H9 (cell line): Measurements from ENCODE around the gene ISG15. TPM values are rescaled to one million over a fixed set of nuclear protein-coding genes. Genes with fewer than 3 reads are reported as not detected.

Experiments
- DNase-seq: peaks from one replicate; pipeline ENCODE4 v3.0.0-alpha.2; 2017
- H2AFZ ChIP-seq: one replicate; pipeline ENCODE4 v1.6.1; 2013; ENCODE audit warnings: mild to moderate bottlenecking, low read length, control low read depth, moderate library complexity
- H2AK5ac ChIP-seq: 2 replicates; pipeline ENCODE4 v1.6.1; 2013; ENCODE audit warnings: low read length, control low read depth, mixed read lengths; ENCODE audit not compliant: insufficient read length
- H2BK120ac ChIP-seq: one replicate; pipeline ENCODE4 v1.6.1; 2013; ENCODE audit warnings: low read depth, mild to moderate bottlenecking, low read length, control low read depth, inconsistent platforms; ENCODE audit not compliant: poor library complexity, severe bottlenecking
- H2BK12ac ChIP-seq: 2 replicates; pipeline ENCODE4 v1.6.1; 2013; ENCODE audit warnings: low read length, control low read depth, mixed read lengths, low read depth; ENCODE audit not compliant: insufficient read length
- H2BK15ac ChIP-seq: 2 replicates; pipeline ENCODE4 v1.6.1; 2013; ENCODE audit warnings: low read depth, low read length, control low read depth
- H2BK20ac ChIP-seq: one replicate; pipeline ENCODE4 v1.6.1; 2013; ENCODE audit warnings: low read depth, mild to moderate bottlenecking, low read length, control low read depth, inconsistent platforms; ENCODE audit not compliant: poor library complexity, severe bottlenecking
- H2BK5ac ChIP-seq: 2 replicates; pipeline ENCODE4 v1.6.1; 2013; ENCODE audit warnings: low read length, control low read depth, mixed read lengths; ENCODE audit not compliant: insufficient read length
- H3K14ac ChIP-seq: 2 replicates; pipeline ENCODE4 v1.6.1; 2013; ENCODE audit warnings: low read length, control low read depth; ENCODE audit not compliant: insufficient read depth
- H3K18ac ChIP-seq: 2 replicates; pipeline ENCODE4 v1.6.1; 2013; ENCODE audit warnings: low read depth, mild to moderate bottlenecking, mixed read lengths, low read length, control low read depth; ENCODE audit not compliant: insufficient read length
- H3K23ac ChIP-seq: 2 replicates; pipeline ENCODE4 v1.6.1; 2013; ENCODE audit warnings: low read length, control low read depth, mixed read lengths, low read depth; ENCODE audit not compliant: insufficient read length
- H3K23me2 ChIP-seq: 2 replicates; pipeline ENCODE4 v1.6.1; 2013; ENCODE audit warnings: low read depth, mild to moderate bottlenecking, mixed read lengths, low read length, control low read depth; ENCODE audit not compliant: insufficient read length, poor library complexity, severe bottlenecking
- H3K27ac ChIP-seq: 2 replicates; pipeline ENCODE4 v1.5.1; 2013; ENCODE audit warnings: low read length, control low read depth, mixed read lengths, low read depth; ENCODE audit not compliant: insufficient read length
- H3K27me3 ChIP-seq: 2 replicates; pipeline ENCODE4 v1.6.1; 2013; ENCODE audit warnings: low read length, control low read depth, inconsistent platforms; ENCODE audit not compliant: insufficient read depth
- H3K4ac ChIP-seq: 2 replicates; pipeline ENCODE4 v1.6.1; 2013; ENCODE audit warnings: low read depth, mild to moderate bottlenecking, control low read depth, inconsistent platforms, low read length, moderate library complexity
- H3K4me1 ChIP-seq: 2 replicates; pipeline ENCODE4 v1.6.1; 2013; ENCODE audit warnings: low read length, control low read depth, inconsistent platforms; ENCODE audit not compliant: insufficient read depth
- H3K4me2 ChIP-seq: 2 replicates; pipeline ENCODE4 v1.6.1; 2013; ENCODE audit warnings: low read length, control low read depth, mixed read lengths; ENCODE audit not compliant: insufficient read length, insufficient read depth
- H3K56ac ChIP-seq: 2 replicates; pipeline ENCODE4 v1.6.1; 2013; ENCODE audit warnings: low read depth, mild to moderate bottlenecking, mixed read lengths, low read length, control low read depth; ENCODE audit not compliant: insufficient read length
- H3K79me1 ChIP-seq: 2 replicates; pipeline ENCODE4 v1.6.1; 2013; ENCODE audit warnings: low read depth, mild to moderate bottlenecking, moderate library complexity, low read length, control low read depth, inconsistent platforms; ENCODE audit not compliant: insufficient read depth, poor library complexity, severe bottlenecking
- H3K79me2 ChIP-seq: 2 replicates; pipeline ENCODE4 v1.6.1; 2013; ENCODE audit warnings: low read length, control low read depth, inconsistent platforms; ENCODE audit not compliant: insufficient read depth
- H3K9ac ChIP-seq: 2 replicates; pipeline ENCODE4 v1.6.1; 2013; ENCODE audit warnings: low read length, control low read depth, mixed read lengths; ENCODE audit not compliant: insufficient read length; ENCODE audit errors: extremely low read depth
- H3K9me3 ChIP-seq: one replicate; pipeline ENCODE4 v1.6.1; 2013; ENCODE audit warnings: low read depth, low read length, inconsistent platforms; ENCODE audit not compliant: control insufficient read depth
- H3T11ph ChIP-seq: one replicate; pipeline ENCODE4 v1.6.1; 2013; ENCODE audit warnings: mild to moderate bottlenecking, low read length, control low read depth, inconsistent platforms
- H4K20me1 ChIP-seq: one replicate; pipeline ENCODE4 v1.6.1; 2013; ENCODE audit not compliant: control insufficient read depth, insufficient read length, insufficient read depth
- H4K5ac ChIP-seq: 2 replicates; pipeline ENCODE4 v1.6.1; 2013; ENCODE audit warnings: low read depth, mild to moderate bottlenecking, mixed read lengths, low read length, control low read depth; ENCODE audit not compliant: insufficient read length
- H4K8ac ChIP-seq: replicated peaks from 2 replicates; pipeline ENCODE4 v1.6.1; 2013; ENCODE audit warnings: low read length, control low read depth, mixed read lengths, low read depth; ENCODE audit not compliant: insufficient read length
- H4K91ac ChIP-seq: 2 replicates; pipeline ENCODE4 v1.6.1; 2013; ENCODE audit warnings: low read depth, mild to moderate bottlenecking, moderate library complexity, mixed read lengths, low read length, control low read depth; ENCODE audit not compliant: insufficient read length
- H3K27ac Mint-ChIP-seq, 3 experiments: 2 replicates in 2 of 3; 3 replicates in 1 of 3; pipeline ENCODE4 v1.8.0; 2020 to 2021; ENCODE audit warnings: mixed read lengths in 3 of 3, mild to moderate bottlenecking in 1 of 3, moderate library complexity in 1 of 3
- H3K27me3 Mint-ChIP-seq: 2 replicates; pipeline ENCODE4 v1.8.0; 2021; ENCODE audit warnings: low read depth, mild to moderate bottlenecking, moderate library complexity, mixed read lengths
- H3K36me3 Mint-ChIP-seq, 3 experiments: 2 replicates in 2 of 3; 3 replicates in 1 of 3; pipeline ENCODE4 v1.8.0; 2020 to 2021; ENCODE audit warnings: low read depth in 3 of 3, mixed read lengths in 3 of 3; ENCODE audit not compliant: insufficient read depth in 1 of 3
- H3K4me1 Mint-ChIP-seq, 2 experiments: 2 replicates each; pipeline ENCODE4 v1.8.0; 2020; ENCODE audit warnings: mixed read lengths in 2 of 2
- H3K4me3 Mint-ChIP-seq, 2 experiments: 2 replicates in 1 of 2; 3 replicates in 1 of 2; pipeline ENCODE4 v1.8.0; 2020 to 2021; ENCODE audit warnings: mild to moderate bottlenecking in 2 of 2, mixed read lengths in 2 of 2, moderate library complexity in 1 of 2
- H3K9me3 Mint-ChIP-seq, 2 experiments: 2 replicates in 1 of 2; 3 replicates in 1 of 2; pipeline ENCODE4 v1.8.0; 2020; ENCODE audit warnings: mild to moderate bottlenecking in 2 of 2, mixed read lengths in 2 of 2, moderate library complexity in 1 of 2
- WGBS: extraction: QIAGEN DNeasy Blood & Tissue Kit; methylation state at CpG from one replicate; pipeline ENCODE4 v1.1.7; 2013; ENCODE audit warnings: missing lambda C conversion rate, low lambda C conversion rate, mixed read lengths; ENCODE audit not compliant: insufficient read length; ENCODE audit errors: extremely low coverage; 5-methylcytosine and 5-hydroxymethylcytosine counted together
- total RNA-seq: library from RNA; stranded (reverse); gene quantifications from 2 replicates; pipeline ENCODE4 v1.2.1, GENCODE V29; 2021
- TF ChIP-seq, protein P1 (sequence below): fragments of 200-600 bp; sonication (generic); conservative IDR thresholded peaks from 3 replicates; pipeline ENCODE4 v1.8.0; 2021; ENCODE audit warnings: antibody characterized with exemption, mild to moderate bottlenecking

ISG15 gene
- total RNA-seq, 1 experiment from 2014 or later = 39.7 TPM

DNA sequence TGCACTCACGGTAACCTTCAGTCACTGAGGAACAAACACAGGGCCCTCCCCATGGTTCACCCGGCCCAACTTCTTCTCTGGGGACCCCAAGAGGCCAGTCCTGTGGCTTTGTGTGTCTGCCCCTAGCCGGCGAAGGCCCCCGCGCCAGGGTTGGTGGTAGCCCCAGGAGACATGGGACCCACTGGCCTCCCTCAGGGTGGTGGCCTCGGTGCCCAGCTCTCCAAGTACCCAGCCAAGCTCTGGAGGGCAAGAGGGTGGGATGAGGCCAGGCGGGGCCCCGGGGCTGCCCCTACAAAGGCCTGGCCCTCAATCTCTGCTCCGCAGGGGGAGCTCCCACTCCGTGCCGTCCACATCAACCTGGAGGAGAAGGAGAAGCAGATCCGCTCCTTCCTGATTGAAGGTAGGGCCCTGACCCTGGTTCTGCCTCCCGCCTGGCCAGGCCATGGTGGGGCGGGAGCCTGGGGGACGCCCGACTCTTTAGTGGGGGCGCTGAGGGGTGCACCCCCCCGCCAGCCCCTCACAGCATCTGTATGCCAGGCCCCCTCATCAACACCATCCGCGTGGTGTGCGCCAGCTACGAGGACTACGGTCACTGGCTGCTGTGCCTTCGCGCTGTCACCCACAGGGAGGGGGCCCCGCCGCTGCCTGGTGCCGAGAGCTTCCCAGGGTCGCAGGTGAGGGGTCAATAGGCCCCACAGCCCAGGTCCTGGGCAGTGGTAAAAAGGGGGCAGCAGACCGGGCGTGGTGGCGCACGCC is 41.4 kb upstream of the ISG15 start:
- no peaks in the 10 kb centered on the region for H3K36me3 Mint-ChIP-seq
- H3K79me1 ChIP-seq = no peaks in the 10 kb centered on the region
- no peak overlapping the region for H2AFZ ChIP-seq
- H3K27me3 ChIP-seq = peaks cover 11% of the 10 kb centered on the region; the same call in 1 of the 2 replicates
- no peak overlapping the region for H3K4me2 ChIP-seq
- no peak overlapping the region for H3K9ac ChIP-seq
- H3K4me3 Mint-ChIP-seq = no peak overlapping the region
- no peak overlapping the region for H2BK120ac ChIP-seq
- no peaks in the 10 kb centered on the region for H3K79me2 ChIP-seq
- H3K27ac ChIP-seq = no peak overlapping the region
- no peak overlapping the region for H4K8ac ChIP-seq
- H2BK5ac ChIP-seq = no peak overlapping the region
- no peak overlapping the region; the same call in 1 of the 2 replicates for H3K14ac ChIP-seq
- H2BK20ac ChIP-seq = no peak overlapping the region
- peaks cover 5 to 7% of the 10 kb centered on the region in 2 experiments; a peak in 3 of 4 replicates for H3K4me1 Mint-ChIP-seq
- WGBS = no CpG with 5 or more reads among the region's 34 CpGs
- H4K91ac ChIP-seq = no peak overlapping the region
- peaks cover 3 to 4% of the 10 kb centered on the region in 2 experiments; a peak in 3 of 5 replicates for H3K9me3 Mint-ChIP-seq
- H3T11ph ChIP-seq = no peak overlapping the region
- no peaks in the 10 kb centered on the region for H3K4me1 ChIP-seq
- H3K56ac ChIP-seq = no peak overlapping the region
- H3K23me2 ChIP-seq = peaks cover 2% of the 10 kb centered on the region
- H3K27me3 Mint-ChIP-seq = peaks cover 66% of the 10 kb centered on the region
- no peak overlapping the region for H2BK15ac ChIP-seq
- H2BK12ac ChIP-seq = no peak overlapping the region
- no peak for DNase-seq
- H3K9me3 ChIP-seq = no peaks in the 10 kb centered on the region
- H3K18ac ChIP-seq = no peak overlapping the region
- no peak overlapping the region for H3K27ac Mint-ChIP-seq
- no peak overlapping the region for H3K23ac ChIP-seq
- no peak overlapping the region for H2AK5ac ChIP-seq
- TF ChIP-seq, protein P1, sequence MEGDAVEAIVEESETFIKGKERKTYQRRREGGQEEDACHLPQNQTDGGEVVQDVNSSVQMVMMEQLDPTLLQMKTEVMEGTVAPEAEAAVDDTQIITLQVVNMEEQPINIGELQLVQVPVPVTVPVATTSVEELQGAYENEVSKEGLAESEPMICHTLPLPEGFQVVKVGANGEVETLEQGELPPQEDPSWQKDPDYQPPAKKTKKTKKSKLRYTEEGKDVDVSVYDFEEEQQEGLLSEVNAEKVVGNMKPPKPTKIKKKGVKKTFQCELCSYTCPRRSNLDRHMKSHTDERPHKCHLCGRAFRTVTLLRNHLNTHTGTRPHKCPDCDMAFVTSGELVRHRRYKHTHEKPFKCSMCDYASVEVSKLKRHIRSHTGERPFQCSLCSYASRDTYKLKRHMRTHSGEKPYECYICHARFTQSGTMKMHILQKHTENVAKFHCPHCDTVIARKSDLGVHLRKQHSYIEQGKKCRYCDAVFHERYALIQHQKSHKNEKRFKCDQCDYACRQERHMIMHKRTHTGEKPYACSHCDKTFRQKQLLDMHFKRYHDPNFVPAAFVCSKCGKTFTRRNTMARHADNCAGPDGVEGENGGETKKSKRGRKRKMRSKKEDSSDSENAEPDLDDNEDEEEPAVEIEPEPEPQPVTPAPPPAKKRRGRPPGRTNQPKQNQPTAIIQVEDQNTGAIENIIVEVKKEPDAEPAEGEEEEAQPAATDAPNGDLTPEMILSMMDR = no peak
- no peaks in the 10 kb centered on the region for H4K20me1 ChIP-seq
- no peak overlapping the region for H3K4ac ChIP-seq
- H4K5ac ChIP-seq = no peak overlapping the region
